Fibroblast of pulmonary artery (primary cell): ENCODE data around the gene SUPT7L.

Source experiments
- DNase-seq: peaks from one replicate; pipeline ENCODE4 v3.0.0-alpha.2; 2010; ENCODE audit warnings: low read depth
- H3K4me3 ChIP-seq: replicated peaks from 2 replicates; pipeline ENCODE4 v1.5.1; 2011; ENCODE audit warnings: low read depth, mild to moderate bottlenecking, control low read depth, low read length, moderate library complexity
- CTCF ChIP-seq: IDR thresholded peaks from 2 replicates; pipeline ENCODE4 v1.5.1; 2011; ENCODE audit warnings: mild to moderate bottlenecking, control low read depth, low read length, inconsistent platforms; ENCODE audit errors: missing control alignments

Gene SUPT7L

GRCh38 chr2:27624943-27625342 lies 38.5 kb downstream of the SUPT7L start:
- DNase-seq = no peak
- no peak for TF ChIP-seq CTCF
- no peak overlapping the region for H3K4me3 ChIP-seq

- peak; percentile 61 for DNase-seq
- no peak overlapping the region for H3K4me3 ChIP-seq
- no peak for TF ChIP-seq CTCF
These were observed 40.5 kb downstream of the SUPT7L start for GRCh38 chr2:27622921-27623384.

- DNase-seq = no peak
- no peak overlapping the region for H3K4me3 ChIP-seq
- TF ChIP-seq CTCF = no peak
These were observed 41.9 kb downstream of the SUPT7L start for GRCh38 chr2:27621524-27621923.

GRCh38 chr2:27615316-27615715 lies 48.1 kb downstream of the SUPT7L start:
- DNase-seq = no peak
- TF ChIP-seq CTCF = no peak
- no peak overlapping the region for H3K4me3 ChIP-seq

GRCh38 chr2:27613985-27614384 lies 49.4 kb downstream of the SUPT7L start:
- TF ChIP-seq CTCF = no peak
- H3K4me3 ChIP-seq = no peak overlapping the region
- DNase-seq = no peak

- TF ChIP-seq CTCF = no peak
- H3K4me3 ChIP-seq = no peak overlapping the region
- no peak for DNase-seq
These were observed 56.8 kb downstream of the SUPT7L start for GRCh38 chr2:27606611-27607010.
